ENCODE data around the gene DENND1A. TPM values are rescaled to one million over a fixed set of nuclear protein-coding genes. Genes with fewer than 3 reads are reported as not detected.

Gene DENND1A
- total and polyA plus RNA-seq, 2 of the 13 experiments (the other 11 are each of a cell fraction or from before 2014, with no cell fraction given), result 14.8 to 30.1 TPM

DNA sequence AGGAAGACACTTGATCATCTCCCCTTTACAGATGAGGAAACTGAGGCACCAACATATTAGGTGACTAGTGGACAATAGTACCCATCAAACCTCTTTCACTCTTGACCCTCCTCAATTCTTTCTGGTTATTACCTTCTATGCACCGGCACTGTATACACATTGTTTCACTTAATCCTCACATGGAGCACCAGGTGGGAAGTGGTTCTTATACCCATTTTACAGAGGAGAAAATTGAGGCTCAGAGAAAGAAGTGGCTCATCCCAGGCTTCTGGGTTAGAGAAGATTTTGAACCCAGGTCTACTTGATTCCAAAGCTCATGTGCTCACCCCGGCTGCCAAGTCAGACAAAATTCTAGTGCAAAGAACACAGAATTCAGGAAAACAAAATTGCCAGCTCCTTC lies 17.4 kb upstream of the DENND1A start:
- H3K9ac ChIP-seq (ENCODE audit: insufficient read depth, low read depth, low read length), result no peak overlapping the region
- TF ChIP-seq ZNF629 (CRISPR knock-in tag; conservative IDR thresholded peaks at IDR 0.05) (peak; percentile 85), RARG (CRISPR knock-in tag; IDR thresholded peaks at IDR 0.05; ENCODE audit: low read depth) (no peak), ZNF557 (CRISPR knock-in tag; IDR thresholded peaks at IDR 0.05) (no peak), NFE2L1 (CRISPR knock-in tag; IDR thresholded peaks at IDR 0.05; ENCODE audit: borderline replicate concordance) (no peak)
- peaks cover 0 to 7% of the 10 kb centered on the region in 2 experiments; a peak in 1 of 5 replicates for H3K27me3 ChIP-seq (ENCODE audit: control insufficient read depth in 1 of 2, insufficient read depth in 2 of 2, low read length in 2 of 2)
- H3K27ac ChIP-seq (ENCODE audit: extremely low read length, insufficient read depth, low read length), result no peak overlapping the region
- FAIRE-seq (no peak), DNase-seq (ENCODE audit: low spot score) (no peak), ATAC-seq (no peak)
- intact Hi-C loops (cut with micrococcal nuclease; ENCODE audit: unreplicated experiment), result loop anchor here (2.0 kb wide), 1 partner anchor 17 kb away; the partner anchor contains the start of gene DENND1A
- BruUV-seq (replicated peaks), result no TSS peak
- no peaks in the 10 kb centered on the region for H3K36me3 ChIP-seq (replicated peaks in 1 of 2; ENCODE audit: control insufficient read depth in 1 of 2, insufficient read depth in 2 of 2, low read length in 2 of 2)
- ChIA-PET POLR2A (no interaction called here), CTCF (ENCODE audit: low intra/inter-chr PET ratio, low total read pairs) (no interaction called here)
- H3K4me1 ChIP-seq (ENCODE audit: insufficient read depth, low read length), result peaks cover 20% of the 10 kb centered on the region
- no peaks in the 10 kb centered on the region for H3K9me3 ChIP-seq (ENCODE audit: low read length)
- H3K4me3 ChIP-seq (replicated peaks in 1 of 3; ENCODE audit: insufficient read depth in 1 of 3, low read depth in 2 of 3, low read length in 3 of 3), result no peak overlapping the region
- no peaks in the 10 kb centered on the region for H3K79me2 ChIP-seq (ENCODE audit: insufficient read depth, low read length)
- no peaks in the 10 kb centered on the region for H4K20me1 ChIP-seq (ENCODE audit: insufficient read depth, low read length)
- 11% methylated on average over 2 of the region's 2 CpGs for WGBS (ENCODE audit: low lambda C conversion rate)
- H3K4me2 ChIP-seq (ENCODE audit: low read depth, low read length), result no peak overlapping the region
- H2AFZ ChIP-seq (ENCODE audit: low read length), result no peak overlapping the region
- in situ Hi-C loops (cut with HindIII; ENCODE audit: extremely low pct_ligation_motif_present, low pct_unique_long_range_greater_than_20kb), result no loop called here

DNA sequence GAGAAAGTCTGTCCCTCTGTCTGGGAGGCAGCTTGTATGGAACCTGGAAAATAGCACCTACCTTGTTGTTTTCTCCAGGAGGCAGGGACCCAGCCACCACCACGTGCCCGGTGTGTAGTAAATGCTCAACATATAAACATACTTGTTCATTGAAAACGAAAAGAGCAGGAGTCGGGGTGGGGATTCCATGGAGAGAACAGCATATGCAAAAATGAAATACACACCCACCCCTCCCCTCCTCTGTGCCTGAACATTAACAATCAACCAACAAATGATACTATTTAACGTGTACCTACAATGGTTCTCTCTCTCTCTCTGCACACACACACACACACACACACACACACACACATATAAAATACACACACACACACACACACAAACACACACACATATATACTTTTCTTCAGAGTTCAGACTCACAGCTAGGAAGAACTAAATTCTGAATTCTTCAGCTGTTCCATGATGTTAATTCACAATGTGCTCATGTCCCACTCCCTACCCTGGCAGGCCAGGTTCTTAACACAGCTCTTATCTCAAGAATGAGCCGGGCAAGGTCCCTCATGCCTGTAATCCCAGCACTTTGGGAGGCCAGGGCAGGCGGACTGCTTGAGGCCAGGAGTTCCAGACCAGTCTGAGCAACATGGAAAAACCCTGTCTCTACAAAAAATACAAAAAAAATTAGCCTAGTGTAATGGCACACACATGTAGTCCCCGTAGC lies 16.3 kb upstream of the DENND1A start:
- CTCF ChIA-PET (ENCODE audit: low intra/inter-chr PET ratio, low total read pairs), result no interaction called here

More for the DNA sequence above, 16.3 kb upstream of the DENND1A start:
- H3K79me2 ChIP-seq (ENCODE audit: insufficient read depth, low read length), result no peaks in the 10 kb centered on the region
- no peak for DNase-seq (ENCODE audit: low spot score)
- in situ Hi-C loops (cut with HindIII; ENCODE audit: extremely low pct_ligation_motif_present, low pct_unique_long_range_greater_than_20kb), result no loop called here
- no peaks in the 10 kb centered on the region for H3K36me3 ChIP-seq (replicated peaks in 1 of 2; ENCODE audit: control insufficient read depth in 1 of 2, insufficient read depth in 2 of 2, low read length in 2 of 2)
- H3K27me3 ChIP-seq (ENCODE audit: control insufficient read depth in 1 of 2, insufficient read depth in 2 of 2, low read length in 2 of 2), result peaks cover 0 to 7% of the 10 kb centered on the region in 2 experiments; a peak in 1 of 5 replicates
- TF ChIP-seq, protein P1, sequence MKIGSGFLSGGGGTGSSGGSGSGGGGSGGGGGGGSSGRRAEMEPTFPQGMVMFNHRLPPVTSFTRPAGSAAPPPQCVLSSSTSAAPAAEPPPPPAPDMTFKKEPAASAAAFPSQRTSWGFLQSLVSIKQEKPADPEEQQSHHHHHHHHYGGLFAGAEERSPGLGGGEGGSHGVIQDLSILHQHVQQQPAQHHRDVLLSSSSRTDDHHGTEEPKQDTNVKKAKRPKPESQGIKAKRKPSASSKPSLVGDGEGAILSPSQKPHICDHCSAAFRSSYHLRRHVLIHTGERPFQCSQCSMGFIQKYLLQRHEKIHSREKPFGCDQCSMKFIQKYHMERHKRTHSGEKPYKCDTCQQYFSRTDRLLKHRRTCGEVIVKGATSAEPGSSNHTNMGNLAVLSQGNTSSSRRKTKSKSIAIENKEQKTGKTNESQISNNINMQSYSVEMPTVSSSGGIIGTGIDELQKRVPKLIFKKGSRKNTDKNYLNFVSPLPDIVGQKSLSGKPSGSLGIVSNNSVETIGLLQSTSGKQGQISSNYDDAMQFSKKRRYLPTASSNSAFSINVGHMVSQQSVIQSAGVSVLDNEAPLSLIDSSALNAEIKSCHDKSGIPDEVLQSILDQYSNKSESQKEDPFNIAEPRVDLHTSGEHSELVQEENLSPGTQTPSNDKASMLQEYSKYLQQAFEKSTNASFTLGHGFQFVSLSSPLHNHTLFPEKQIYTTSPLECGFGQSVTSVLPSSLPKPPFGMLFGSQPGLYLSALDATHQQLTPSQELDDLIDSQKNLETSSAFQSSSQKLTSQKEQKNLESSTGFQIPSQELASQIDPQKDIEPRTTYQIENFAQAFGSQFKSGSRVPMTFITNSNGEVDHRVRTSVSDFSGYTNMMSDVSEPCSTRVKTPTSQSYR (CRISPR knock-in tag; IDR thresholded peaks at IDR 0.05; ENCODE audit: borderline replicate concordance), result no peak
- TF ChIP-seq, protein P2, sequence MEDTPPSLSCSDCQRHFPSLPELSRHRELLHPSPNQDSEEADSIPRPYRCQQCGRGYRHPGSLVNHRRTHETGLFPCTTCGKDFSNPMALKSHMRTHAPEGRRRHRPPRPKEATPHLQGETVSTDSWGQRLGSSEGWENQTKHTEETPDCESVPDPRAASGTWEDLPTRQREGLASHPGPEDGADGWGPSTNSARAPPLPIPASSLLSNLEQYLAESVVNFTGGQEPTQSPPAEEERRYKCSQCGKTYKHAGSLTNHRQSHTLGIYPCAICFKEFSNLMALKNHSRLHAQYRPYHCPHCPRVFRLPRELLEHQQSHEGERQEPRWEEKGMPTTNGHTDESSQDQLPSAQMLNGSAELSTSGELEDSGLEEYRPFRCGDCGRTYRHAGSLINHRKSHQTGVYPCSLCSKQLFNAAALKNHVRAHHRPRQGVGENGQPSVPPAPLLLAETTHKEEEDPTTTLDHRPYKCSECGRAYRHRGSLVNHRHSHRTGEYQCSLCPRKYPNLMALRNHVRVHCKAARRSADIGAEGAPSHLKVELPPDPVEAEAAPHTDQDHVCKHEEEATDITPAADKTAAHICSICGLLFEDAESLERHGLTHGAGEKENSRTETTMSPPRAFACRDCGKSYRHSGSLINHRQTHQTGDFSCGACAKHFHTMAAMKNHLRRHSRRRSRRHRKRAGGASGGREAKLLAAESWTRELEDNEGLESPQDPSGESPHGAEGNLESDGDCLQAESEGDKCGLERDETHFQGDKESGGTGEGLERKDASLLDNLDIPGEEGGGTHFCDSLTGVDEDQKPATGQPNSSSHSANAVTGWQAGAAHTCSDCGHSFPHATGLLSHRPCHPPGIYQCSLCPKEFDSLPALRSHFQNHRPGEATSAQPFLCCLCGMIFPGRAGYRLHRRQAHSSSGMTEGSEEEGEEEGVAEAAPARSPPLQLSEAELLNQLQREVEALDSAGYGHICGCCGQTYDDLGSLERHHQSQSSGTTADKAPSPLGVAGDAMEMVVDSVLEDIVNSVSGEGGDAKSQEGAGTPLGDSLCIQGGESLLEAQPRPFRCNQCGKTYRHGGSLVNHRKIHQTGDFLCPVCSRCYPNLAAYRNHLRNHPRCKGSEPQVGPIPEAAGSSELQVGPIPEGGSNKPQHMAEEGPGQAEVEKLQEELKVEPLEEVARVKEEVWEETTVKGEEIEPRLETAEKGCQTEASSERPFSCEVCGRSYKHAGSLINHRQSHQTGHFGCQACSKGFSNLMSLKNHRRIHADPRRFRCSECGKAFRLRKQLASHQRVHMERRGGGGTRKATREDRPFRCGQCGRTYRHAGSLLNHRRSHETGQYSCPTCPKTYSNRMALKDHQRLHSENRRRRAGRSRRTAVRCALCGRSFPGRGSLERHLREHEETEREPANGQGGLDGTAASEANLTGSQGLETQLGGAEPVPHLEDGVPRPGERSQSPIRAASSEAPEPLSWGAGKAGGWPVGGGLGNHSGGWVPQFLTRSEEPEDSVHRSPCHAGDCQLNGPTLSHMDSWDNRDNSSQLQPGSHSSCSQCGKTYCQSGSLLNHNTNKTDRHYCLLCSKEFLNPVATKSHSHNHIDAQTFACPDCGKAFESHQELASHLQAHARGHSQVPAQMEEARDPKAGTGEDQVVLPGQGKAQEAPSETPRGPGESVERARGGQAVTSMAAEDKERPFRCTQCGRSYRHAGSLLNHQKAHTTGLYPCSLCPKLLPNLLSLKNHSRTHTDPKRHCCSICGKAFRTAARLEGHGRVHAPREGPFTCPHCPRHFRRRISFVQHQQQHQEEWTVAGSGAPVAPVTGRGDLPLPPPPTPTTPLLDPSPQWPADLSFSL (CRISPR knock-in tag; IDR thresholded peaks at IDR 0.05), result peak; percentile 71
- 20% methylated on average over 8 of the region's 8 CpGs for WGBS (ENCODE audit: low lambda C conversion rate)
- H3K4me2 ChIP-seq (ENCODE audit: low read depth, low read length), result peak overlapping the region; percentile 42
- peak overlapping the region; percentile 48 for H2AFZ ChIP-seq (ENCODE audit: low read length)
- no peaks in the 10 kb centered on the region for H4K20me1 ChIP-seq (ENCODE audit: insufficient read depth, low read length)
- no peaks in the 10 kb centered on the region for H3K9me3 ChIP-seq (ENCODE audit: low read length)
- no peak for FAIRE-seq
- POLR2A ChIA-PET, result no interaction called here
- no peak overlapping the region for H3K27ac ChIP-seq (ENCODE audit: extremely low read length, insufficient read depth, low read length)
- intact Hi-C loops (cut with micrococcal nuclease; ENCODE audit: unreplicated experiment), result loop anchor here (2.0 kb wide), 1 partner anchor 15 kb away; the partner anchor contains the start of gene DENND1A
- H3K4me1 ChIP-seq (ENCODE audit: insufficient read depth, low read length), result peaks cover 31% of the 10 kb centered on the region
- no TSS peak for BruUV-seq (replicated peaks)
- H3K9ac ChIP-seq (ENCODE audit: insufficient read depth, low read depth, low read length), result no peak overlapping the region
- no peak overlapping the region for H3K4me3 ChIP-seq (replicated peaks in 1 of 3; ENCODE audit: insufficient read depth in 1 of 3, low read depth in 2 of 3, low read length in 3 of 3)
- no peak for ATAC-seq
